Bronchial epithelial cell (primary cell): ENCODE data around the gene RPL32. TPM values are rescaled to one million over a fixed set of nuclear protein-coding genes. Genes with fewer than 3 reads are reported as not detected.

Experiments
- DNase-seq: peaks from one replicate; pipeline ENCODE4 v3.0.0-alpha.2; 2010; ENCODE audit warnings: low read depth
- FAIRE-seq: peaks from 2 replicates; lab custom pipeline; 2011; peaks lifted over from hg19 to GRCh38; lab: Jason Lieb, UNC
- H3K27me3 ChIP-seq: 2 replicates; pipeline ENCODE4 v1.5.1; 2011; ENCODE audit warnings: low read length; ENCODE audit not compliant: control insufficient read depth, insufficient read depth
- H3K36me3 ChIP-seq: 2 replicates; pipeline ENCODE4 v1.5.1; 2011; ENCODE audit warnings: low read length; ENCODE audit not compliant: control insufficient read depth, insufficient read depth
- H3K4me3 ChIP-seq: 2 replicates; pipeline ENCODE4 v1.5.1; 2011; ENCODE audit warnings: mild to moderate bottlenecking, low read depth, low read length, control low read depth
- CTCF ChIP-seq: IDR thresholded peaks from 2 replicates; pipeline ENCODE4 v1.5.1; 2011; ENCODE audit warnings: mild to moderate bottlenecking, moderate library complexity, low read length, control low read depth, inconsistent platforms; ENCODE audit not compliant: insufficient read depth, severe bottlenecking
- total RNA-seq: library from RNA; depleted of rRNA; stranded (reverse); fragments of >200 nt; gene quantifications from 2 replicates; pipeline ENCODE4 v1.2.1, GENCODE V29; 2014

The RPL32 gene
- total RNA-seq, 1 donor from 2014 or later = 2,605 TPM

- Histone ChIP-seq H3K27me3 (no peaks in the 10 kb centered on the region), H3K36me3 (no peaks in the 10 kb centered on the region), H3K4me3 (no peak overlapping the region)
- FAIRE-seq = no peak
- no peak for DNase-seq
- TF ChIP-seq CTCF = no peak
Measured at GRCh38 chr3:12816521-12817342, 24.6 kb downstream of the RPL32 start.

GRCh38 chr3:12815719-12816118 is 25.6 kb downstream of the RPL32 start:
- no peak for DNase-seq
- TF ChIP-seq CTCF = no peak
- Histone ChIP-seq H3K4me3 (no peak overlapping the region), H3K36me3 (no peaks in the 10 kb centered on the region), H3K27me3 (no peaks in the 10 kb centered on the region)
- no peak for FAIRE-seq

- Histone ChIP-seq H3K36me3 (no peaks in the 10 kb centered on the region), H3K4me3 (no peak overlapping the region), H3K27me3 (no peaks in the 10 kb centered on the region)
- DNase-seq (no peak), FAIRE-seq (no peak)
- TF ChIP-seq CTCF = no peak
Measured at GRCh38 chr3:12815078-12815477, 26.3 kb downstream of the RPL32 start.

- Histone ChIP-seq H3K4me3 (no peak overlapping the region), H3K36me3 (no peaks in the 10 kb centered on the region), H3K27me3 (no peaks in the 10 kb centered on the region)
- DNase-seq = no peak
- no peak for TF ChIP-seq CTCF
- FAIRE-seq = no peak
Measured at GRCh38 chr3:12813967-12814366, 27.4 kb downstream of the RPL32 start.

- TF ChIP-seq CTCF = no peak
- Histone ChIP-seq H3K36me3 (no peaks in the 10 kb centered on the region), H3K4me3 (no peak overlapping the region), H3K27me3 (no peaks in the 10 kb centered on the region)
- DNase-seq (no peak), FAIRE-seq (no peak)
Measured at GRCh38 chr3:12812812-12813211, 28.6 kb downstream of the RPL32 start.

GRCh38 chr3:12810961-12811360 is 30.4 kb downstream of the RPL32 start:
- no peak for TF ChIP-seq CTCF
- H3K36me3 ChIP-seq = no peaks in the 10 kb centered on the region
- no peak overlapping the region for H3K4me3 ChIP-seq
- no peaks in the 10 kb centered on the region for H3K27me3 ChIP-seq
- no peak for FAIRE-seq
- DNase-seq = no peak
